ENCODE data around the gene TMEM151B.

The TMEM151B gene

DNA sequence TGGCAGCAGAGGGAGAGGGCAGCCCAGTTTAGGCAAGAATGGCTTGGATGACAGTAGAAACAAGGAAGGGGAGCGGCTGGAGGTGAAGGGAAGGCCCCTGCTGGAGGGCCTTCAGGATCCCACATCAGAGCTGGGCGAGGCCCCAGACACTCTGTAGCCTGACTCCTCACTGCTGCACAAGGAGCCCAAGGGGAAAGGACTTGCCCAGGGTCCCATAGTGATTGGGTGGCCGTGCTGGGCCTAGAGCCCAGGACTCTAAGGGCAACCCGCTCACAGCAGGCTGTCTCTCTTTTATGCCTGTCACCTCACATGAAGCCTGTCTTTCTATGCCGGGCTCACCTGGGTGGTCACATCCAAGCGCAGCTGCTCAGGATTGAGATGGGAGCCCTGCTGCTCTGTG lies 33.6 kb downstream of the TMEM151B start:
- Histone ChIP-seq H3K9ac (ENCODE audit: low read length) (no peak overlapping the region), H3K36me3 (replicated peaks; ENCODE audit: insufficient read depth, low read length) (no peaks in the 10 kb centered on the region), H4K20me1 (ENCODE audit: insufficient read depth, low read length) (no peaks in the 10 kb centered on the region), H3K9me3 (replicated peaks; ENCODE audit: insufficient read depth, low read length) (no peaks in the 10 kb centered on the region), H3K27ac (ENCODE audit: low read length) (no peak overlapping the region), H3F3A (ENCODE audit: insufficient read depth, low read length) (no peaks in the 10 kb centered on the region), H3K4me2 (ENCODE audit: low read depth, low read length) (no peak overlapping the region), H3K4me3 (ENCODE audit: low read length) (no peak overlapping the region), H2AFZ (ENCODE audit: low read length) (no peak overlapping the region), H3K4me1 (ENCODE audit: low read length) (no peaks in the 10 kb centered on the region), H3K9me2 (replicated peaks; ENCODE audit: insufficient read depth, low read length) (no peaks in the 10 kb centered on the region), H3K79me2 (ENCODE audit: low read length) (no peaks in the 10 kb centered on the region), H3K27me3 (replicated peaks; ENCODE audit: insufficient read depth, low read length) (no peaks in the 10 kb centered on the region)
- TF ChIP-seq EZH2phosphoT487 (IDR thresholded peaks at IDR 0.05; ENCODE audit: low read length) (no peak), EZH2 (optimal IDR thresholded peaks at IDR 0.05; ENCODE audit: low read depth, low read length) (no peak)
- TF ChIP-seq, protein P1, sequence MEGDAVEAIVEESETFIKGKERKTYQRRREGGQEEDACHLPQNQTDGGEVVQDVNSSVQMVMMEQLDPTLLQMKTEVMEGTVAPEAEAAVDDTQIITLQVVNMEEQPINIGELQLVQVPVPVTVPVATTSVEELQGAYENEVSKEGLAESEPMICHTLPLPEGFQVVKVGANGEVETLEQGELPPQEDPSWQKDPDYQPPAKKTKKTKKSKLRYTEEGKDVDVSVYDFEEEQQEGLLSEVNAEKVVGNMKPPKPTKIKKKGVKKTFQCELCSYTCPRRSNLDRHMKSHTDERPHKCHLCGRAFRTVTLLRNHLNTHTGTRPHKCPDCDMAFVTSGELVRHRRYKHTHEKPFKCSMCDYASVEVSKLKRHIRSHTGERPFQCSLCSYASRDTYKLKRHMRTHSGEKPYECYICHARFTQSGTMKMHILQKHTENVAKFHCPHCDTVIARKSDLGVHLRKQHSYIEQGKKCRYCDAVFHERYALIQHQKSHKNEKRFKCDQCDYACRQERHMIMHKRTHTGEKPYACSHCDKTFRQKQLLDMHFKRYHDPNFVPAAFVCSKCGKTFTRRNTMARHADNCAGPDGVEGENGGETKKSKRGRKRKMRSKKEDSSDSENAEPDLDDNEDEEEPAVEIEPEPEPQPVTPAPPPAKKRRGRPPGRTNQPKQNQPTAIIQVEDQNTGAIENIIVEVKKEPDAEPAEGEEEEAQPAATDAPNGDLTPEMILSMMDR (IDR thresholded peaks at IDR 0.05; ENCODE audit: low read length): no peak
- DNase-seq: no peak

DNA sequence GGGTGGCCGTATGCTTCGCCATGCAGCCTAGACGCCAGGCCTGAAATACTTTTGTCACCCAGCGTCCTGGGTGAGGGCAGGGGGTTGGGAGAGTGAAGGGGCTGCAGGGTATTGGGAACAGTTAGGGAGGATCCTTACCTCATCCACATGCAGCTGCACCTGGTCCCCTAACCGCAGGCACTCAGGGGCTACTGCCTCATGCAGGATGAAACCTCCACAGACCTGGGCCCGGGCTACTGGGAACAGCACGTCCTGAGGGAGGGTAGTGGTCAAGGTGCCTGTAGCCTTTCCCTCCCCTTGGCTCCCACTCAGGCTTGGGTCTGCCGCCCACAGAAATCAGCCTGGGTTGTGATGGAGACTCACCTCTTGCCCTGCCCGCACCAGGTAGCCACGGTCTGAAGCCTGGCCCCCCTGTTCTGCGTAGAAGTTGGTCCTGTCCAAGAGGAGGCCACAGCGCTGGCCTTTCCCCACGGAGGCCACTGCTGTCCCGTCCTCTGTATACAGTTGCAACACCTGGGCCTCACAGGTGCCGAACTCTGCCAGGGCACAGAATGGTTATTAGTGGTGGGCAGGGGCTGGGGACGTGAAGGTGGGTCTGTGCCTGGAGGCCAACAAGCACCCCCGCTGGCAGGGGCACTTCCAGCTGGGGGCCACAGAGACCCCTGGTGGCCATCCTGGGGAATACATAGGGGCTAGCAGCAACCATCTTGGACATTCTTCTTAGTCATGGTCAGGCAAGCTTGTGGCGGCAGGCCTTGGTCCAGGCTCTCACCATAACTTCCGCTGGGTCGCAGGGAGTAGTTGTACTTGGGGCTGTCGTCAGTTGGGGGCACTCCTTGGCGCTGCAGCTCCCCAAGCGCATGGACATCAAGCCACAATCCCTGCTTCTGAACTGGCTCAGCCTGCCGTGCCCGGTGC lies 34.3 kb downstream of the TMEM151B start:
- TF ChIP-seq EZH2phosphoT487 (IDR thresholded peaks at IDR 0.05; ENCODE audit: low read length): no peak
- TF ChIP-seq, protein P1 (IDR thresholded peaks at IDR 0.05; ENCODE audit: low read length): peak; percentile 76
- no peak overlapping the region for H3K4me2 ChIP-seq (ENCODE audit: low read depth, low read length)
- no peak overlapping the region for H3K27ac ChIP-seq (ENCODE audit: low read length)
- no peaks in the 10 kb centered on the region for H4K20me1 ChIP-seq (ENCODE audit: insufficient read depth, low read length)
- H3K9ac ChIP-seq (ENCODE audit: low read length): no peak overlapping the region
- H3K9me3 ChIP-seq (replicated peaks; ENCODE audit: insufficient read depth, low read length): no peaks in the 10 kb centered on the region
- no peaks in the 10 kb centered on the region for H3K4me1 ChIP-seq (ENCODE audit: low read length)
- H3K79me2 ChIP-seq (ENCODE audit: low read length): no peaks in the 10 kb centered on the region
- peak; percentile 20 for DNase-seq
- H2AFZ ChIP-seq (ENCODE audit: low read length): no peak overlapping the region
- H3K27me3 ChIP-seq (replicated peaks; ENCODE audit: insufficient read depth, low read length): no peaks in the 10 kb centered on the region
- H3K9me2 ChIP-seq (replicated peaks; ENCODE audit: insufficient read depth, low read length): no peaks in the 10 kb centered on the region
- H3F3A ChIP-seq (ENCODE audit: insufficient read depth, low read length): no peaks in the 10 kb centered on the region
- H3K36me3 ChIP-seq (replicated peaks; ENCODE audit: insufficient read depth, low read length): no peaks in the 10 kb centered on the region
- no peak overlapping the region for H3K4me3 ChIP-seq (ENCODE audit: low read length)

DNA sequence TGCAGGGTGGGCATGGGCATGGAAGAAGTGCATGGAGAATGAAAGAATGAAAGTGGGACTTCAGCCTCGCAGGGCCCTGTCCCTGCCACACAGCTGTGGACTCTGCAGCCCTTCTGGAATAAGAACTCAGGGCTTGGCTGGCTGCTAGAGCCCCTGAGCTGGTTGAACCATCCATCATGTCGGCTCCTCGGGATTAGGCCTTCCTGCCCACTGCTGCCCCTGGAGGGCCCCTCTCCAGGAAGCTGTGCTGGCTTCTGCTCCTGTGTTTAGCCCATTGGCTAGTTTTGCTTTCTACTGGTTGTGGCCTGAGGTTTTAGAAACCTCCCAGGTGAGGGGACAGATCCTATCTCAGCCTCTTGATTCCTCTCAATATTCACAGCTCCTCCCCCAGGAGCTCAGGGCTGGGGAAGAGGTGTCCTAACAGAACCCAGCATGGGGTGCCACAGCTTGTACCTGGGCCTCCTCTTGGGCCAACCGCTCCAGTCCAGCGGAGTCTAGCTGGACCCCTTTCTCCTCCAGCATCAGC lies 35.0 kb downstream of the TMEM151B start:
- no peaks in the 10 kb centered on the region for H3K36me3 ChIP-seq (replicated peaks; ENCODE audit: insufficient read depth, low read length)
- H4K20me1 ChIP-seq (ENCODE audit: insufficient read depth, low read length): no peaks in the 10 kb centered on the region
- no peaks in the 10 kb centered on the region for H3K9me2 ChIP-seq (replicated peaks; ENCODE audit: insufficient read depth, low read length)

More for the DNA sequence above, 35.0 kb downstream of the TMEM151B start:
- TF ChIP-seq, protein P1 (IDR thresholded peaks at IDR 0.05; ENCODE audit: low read length): no peak
- TF ChIP-seq EZH2phosphoT487 (IDR thresholded peaks at IDR 0.05; ENCODE audit: low read length): no peak
- TF ChIP-seq EZH2 (optimal IDR thresholded peaks at IDR 0.05; ENCODE audit: low read depth, low read length): no peak
- no peaks in the 10 kb centered on the region for H3F3A ChIP-seq (ENCODE audit: insufficient read depth, low read length)
- no peak overlapping the region for H2AFZ ChIP-seq (ENCODE audit: low read length)
- H3K9me3 ChIP-seq (replicated peaks; ENCODE audit: insufficient read depth, low read length): no peaks in the 10 kb centered on the region
- no peak overlapping the region for H3K4me3 ChIP-seq (ENCODE audit: low read length)
- H3K4me1 ChIP-seq (ENCODE audit: low read length): no peaks in the 10 kb centered on the region
- no peaks in the 10 kb centered on the region for H3K27me3 ChIP-seq (replicated peaks; ENCODE audit: insufficient read depth, low read length)
- no peaks in the 10 kb centered on the region for H3K79me2 ChIP-seq (ENCODE audit: low read length)
- no peak overlapping the region for H3K27ac ChIP-seq (ENCODE audit: low read length)
- H3K9ac ChIP-seq (ENCODE audit: low read length): no peak overlapping the region
- DNase-seq: no peak
- H3K4me2 ChIP-seq (ENCODE audit: low read depth, low read length): no peak overlapping the region

All from MM.1S (cell line).